G401.6 (cell line): ENCODE measurements around the gene PAXIP1.

Source experiments
- FAIRE-seq: peaks from 2 replicates; lab custom pipeline; 2012; peaks lifted over from hg19 to GRCh38; lab: Jason Lieb, UNC

PAXIP1 gene

DNA sequence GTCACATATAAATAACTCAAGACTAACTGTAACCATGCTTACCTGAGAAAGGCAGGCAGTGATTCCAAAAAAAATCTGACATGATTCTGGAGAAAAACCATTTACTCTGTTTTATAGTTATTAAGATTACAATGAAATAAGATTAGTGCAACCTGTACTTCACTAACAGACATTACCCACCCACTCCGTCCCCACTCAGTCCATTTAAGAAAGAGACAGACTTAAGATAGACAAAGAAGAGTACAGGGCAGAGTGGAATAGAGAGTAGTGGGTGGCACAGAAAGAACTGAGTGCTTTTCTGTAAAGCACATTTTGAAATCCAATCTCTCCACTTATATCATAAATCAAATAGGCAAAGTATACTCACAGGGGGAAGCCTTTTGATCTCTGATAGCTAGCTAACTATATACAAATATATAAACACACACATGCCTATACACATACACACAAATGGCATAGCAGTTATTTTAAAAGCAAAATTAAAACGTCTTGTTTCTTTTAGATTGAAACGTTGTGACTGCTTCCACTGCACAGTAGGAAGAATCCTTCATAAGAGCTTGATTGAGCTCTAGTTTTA is 11.9 kb downstream of the PAXIP1 start:
- no peak for FAIRE-seq

GRCh38 chr7:154987571-154987970 is 15.4 kb downstream of the PAXIP1 start:
- no peak for FAIRE-seq

GRCh38 chr7:154986200-154986945 is 16.6 kb downstream of the PAXIP1 start:
- FAIRE-seq: no peak

DNA sequence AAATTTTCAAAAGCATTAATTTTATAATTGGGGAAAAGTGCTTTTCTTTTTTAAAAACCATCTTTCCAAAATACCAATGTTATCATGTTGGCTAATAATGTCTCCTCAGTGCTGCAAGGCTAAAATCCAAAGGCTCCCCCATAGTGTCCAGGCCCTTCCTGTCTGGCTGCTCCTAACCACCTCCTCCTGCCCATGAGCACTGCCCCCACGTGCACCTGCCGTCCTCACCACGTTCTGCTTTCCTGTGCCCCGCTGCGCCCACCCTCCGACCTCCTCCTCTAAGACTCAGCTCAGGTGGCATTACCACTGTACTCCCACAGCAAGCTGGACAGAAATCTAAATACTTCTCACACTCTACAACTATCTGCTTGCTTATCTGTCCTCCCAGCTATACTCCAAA is 17.7 kb downstream of the PAXIP1 start:
- no peak for FAIRE-seq

DNA sequence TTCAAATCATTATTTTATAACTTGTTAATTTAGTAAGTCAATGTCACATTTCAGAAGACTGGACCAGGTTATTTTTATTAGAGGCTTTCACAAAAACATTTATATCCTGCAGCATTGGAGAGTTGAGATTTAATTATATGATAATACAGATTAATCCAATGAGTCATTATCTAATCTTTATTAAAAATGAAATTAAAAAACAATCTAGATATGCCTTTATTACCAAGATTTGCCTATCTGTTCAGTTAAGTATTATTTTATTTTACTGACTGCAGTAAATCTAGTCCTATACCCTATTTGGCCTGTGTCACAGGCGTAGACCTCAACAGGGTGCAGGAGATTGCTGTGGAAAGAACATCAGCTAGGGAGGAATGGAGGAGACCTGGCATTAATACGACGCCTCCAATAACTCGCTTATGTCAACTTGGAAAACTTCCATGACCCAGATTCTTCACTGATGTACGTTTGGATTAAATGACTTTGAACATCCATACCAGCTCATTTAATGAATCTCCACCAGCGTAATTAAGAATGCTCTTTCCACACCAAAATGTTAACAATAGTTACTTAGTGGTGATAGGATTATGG is 18.2 kb downstream of the PAXIP1 start:
- peak; percentile 57 for FAIRE-seq

GRCh38 chr7:154978017-154978416 is 24.9 kb downstream of the PAXIP1 start:
- FAIRE-seq: no peak

DNA sequence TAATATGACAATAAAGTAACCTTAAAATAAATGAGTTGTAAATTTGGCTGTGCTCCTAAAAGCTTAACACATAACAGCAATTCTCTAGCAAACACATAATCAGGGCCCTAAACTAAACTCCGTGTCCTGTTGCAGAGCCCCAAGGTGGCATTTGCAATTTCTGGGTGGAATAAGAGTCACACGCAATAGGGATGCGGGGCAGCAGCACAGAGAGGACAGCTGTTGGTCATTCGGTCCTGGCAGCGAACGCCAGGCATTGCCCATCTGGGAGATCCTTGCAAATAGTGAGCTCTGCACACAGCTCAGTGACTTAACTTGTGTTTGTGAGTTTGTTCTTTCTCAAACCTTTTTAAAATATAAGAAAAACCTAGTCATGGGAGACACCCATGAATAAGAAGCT is 25.7 kb downstream of the PAXIP1 start:
- FAIRE-seq: no peak

DNA sequence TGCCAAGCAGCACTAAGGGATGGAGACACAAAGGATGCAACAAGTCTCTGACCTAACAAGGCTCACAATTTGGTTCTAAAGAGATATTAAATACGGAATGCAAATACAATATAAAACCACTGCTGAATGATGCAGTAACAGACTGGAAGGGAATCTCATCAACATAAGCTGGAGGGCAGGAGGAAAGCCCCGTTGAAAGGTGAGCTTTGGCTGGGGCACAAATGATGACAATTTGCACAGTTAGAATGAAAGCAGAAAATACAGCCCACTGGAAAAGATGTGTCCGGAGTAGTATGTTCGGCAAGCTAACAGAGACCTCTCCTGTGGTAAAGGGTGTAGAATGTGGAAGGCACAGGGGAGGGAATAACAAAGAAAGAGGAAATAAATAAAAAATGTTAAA is 26.1 kb downstream of the PAXIP1 start:
- no peak for FAIRE-seq

DNA sequence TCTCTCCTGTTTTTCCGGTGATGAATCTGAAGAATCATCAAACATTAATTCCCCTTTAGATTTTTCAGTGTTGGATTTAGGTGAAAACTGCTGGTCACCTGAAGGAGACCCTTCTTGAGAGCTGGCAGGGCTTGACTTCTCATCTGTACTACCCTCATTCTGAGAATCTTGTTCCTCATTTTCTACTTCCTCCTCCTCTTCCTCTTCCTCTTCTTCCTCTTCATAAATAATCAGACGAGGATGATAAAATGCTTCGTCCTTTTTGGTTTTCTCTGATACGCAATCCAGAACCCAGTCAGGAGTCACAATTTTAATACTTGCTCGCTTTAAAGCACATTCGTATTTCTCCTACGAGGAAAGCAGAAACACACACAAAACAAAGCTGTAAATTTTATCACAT is 26.9 kb downstream of the PAXIP1 start:
- FAIRE-seq: no peak

- no peak for FAIRE-seq
These were observed 29.5 kb downstream of the PAXIP1 start for GRCh38 chr7:154973381-154973780.

DNA sequence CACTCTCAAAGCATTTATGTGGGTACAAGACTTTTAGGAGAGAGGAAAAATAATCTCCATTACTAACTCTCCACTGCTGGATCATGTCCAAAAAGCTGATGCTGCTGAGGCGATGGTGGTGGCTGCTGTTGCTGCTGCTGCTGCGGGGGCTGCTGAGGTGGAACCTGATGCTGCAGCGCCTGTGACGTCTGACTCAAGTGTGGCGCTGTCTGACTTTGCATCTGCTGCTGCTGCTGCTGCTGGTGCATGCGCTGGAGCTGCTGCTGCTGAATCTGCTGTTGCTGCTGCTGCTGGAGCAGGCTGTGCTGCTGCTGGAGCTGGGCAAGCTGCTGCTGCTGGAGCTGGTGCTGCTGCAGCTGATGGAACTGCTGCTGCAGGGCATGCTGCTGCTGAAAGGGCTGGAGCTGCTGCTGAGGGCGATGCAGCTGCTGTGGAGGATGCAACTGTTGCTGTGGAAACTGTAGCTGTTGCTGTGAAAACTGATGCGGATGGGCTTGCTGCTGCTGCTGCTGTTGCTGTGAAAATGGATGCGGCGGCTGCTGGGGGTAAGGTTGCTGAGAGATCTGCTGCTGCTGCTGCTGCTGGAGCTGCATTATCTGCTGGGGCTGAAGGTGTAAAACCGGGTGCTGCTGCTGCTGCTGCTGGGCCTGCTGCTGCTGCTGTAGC is 34.5 kb downstream of the PAXIP1 start:
- no peak for FAIRE-seq

GRCh38 chr7:154967401-154967955 is 35.4 kb downstream of the PAXIP1 start:
- no peak for FAIRE-seq

DNA sequence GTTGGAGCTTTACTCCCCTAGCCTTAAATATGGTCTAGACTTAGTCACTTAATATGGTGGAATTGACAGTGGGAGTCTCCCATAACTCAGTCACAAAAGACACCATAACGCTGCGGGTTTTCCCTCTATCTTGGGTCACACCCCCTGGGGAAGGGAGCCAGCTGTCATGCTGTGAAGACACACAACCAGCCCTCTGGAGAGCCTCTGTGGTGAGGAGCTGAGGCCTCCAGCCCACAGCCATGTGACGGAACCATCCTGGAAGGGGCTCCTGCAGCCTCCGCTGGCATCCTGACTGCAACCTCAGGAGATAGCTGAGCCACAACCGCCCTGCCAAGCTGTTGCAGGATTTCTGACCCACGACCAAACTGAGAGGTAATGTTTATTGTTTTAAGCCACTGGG is 37.9 kb downstream of the PAXIP1 start:
- no peak for FAIRE-seq

- FAIRE-seq: no peak
These were observed 42.7 kb downstream of the PAXIP1 start for GRCh38 chr7:154960063-154960790.

GRCh38 chr7:154956427-154956826 is 46.5 kb downstream of the PAXIP1 start:
- no peak for FAIRE-seq

DNA sequence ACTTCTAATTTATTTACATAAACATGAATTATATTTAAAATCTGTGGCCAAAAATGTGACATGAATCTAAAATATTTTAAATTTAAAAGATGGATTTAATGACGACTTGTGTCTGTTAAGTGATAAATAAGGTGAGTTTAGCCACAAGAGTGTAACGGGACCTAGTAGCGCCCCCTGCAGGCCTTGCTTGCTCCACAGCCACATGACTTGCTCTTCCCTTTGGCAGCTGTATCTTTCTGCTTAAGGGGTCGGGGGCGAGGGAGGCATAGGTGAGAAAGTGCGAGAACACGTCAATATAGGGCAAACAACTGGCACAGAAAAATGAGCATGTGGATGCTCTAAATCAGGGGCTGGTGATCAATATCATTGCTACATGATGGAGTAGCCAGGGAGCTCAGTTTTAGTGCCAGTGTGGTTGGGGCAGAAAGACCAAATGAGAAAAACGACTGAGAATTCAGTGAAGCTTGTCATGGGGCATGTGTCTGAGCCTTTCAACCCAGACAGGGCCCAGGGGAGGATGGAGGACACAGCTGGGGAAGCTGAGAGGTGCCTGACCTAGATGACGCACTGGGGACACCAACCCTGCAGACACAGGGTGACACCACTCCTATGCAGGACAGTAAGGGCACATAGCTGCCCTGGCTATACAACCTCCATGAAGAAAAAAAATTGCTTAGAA is 49.8 kb downstream of the PAXIP1 start:
- peak; percentile 74 for FAIRE-seq

DNA sequence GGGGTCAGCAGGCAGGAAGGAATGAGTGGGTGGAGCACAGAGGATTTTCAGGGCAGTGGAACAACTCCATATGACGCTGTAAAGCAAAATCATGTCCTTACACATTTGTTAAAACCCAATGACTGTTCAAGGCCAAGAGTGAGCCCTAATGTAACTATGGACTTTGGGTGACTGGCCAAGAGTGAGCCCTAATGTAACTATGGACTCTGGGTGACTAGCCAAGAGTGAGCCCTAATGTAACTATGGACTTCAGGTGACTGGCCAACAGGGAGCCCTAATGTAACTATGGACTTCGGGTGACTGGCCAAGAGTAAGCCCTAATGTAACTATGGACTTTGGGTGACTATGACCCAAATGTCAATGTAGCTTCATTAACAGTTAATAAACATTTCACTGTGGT is 52.0 kb downstream of the PAXIP1 start:
- no peak for FAIRE-seq

DNA sequence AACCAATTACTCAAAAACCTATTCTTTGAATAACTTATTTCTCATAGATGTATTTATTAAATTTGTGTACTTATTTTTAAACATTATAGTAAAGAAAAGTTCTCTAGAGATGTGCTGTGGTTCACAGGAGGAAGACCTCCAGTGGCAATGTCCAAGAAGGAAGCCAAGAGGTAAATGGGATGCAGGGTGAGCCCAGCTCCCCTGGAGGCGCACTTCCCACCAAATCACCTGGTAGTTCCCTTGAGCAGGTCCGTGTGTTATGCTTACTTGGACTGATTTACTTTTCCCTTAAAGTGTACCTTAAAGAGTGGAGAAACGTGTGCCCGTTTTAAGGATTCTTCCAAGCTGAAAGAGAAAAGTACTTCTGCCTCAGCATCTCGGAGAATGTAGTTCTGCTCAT is 55.3 kb downstream of the PAXIP1 start:
- no peak for FAIRE-seq

DNA sequence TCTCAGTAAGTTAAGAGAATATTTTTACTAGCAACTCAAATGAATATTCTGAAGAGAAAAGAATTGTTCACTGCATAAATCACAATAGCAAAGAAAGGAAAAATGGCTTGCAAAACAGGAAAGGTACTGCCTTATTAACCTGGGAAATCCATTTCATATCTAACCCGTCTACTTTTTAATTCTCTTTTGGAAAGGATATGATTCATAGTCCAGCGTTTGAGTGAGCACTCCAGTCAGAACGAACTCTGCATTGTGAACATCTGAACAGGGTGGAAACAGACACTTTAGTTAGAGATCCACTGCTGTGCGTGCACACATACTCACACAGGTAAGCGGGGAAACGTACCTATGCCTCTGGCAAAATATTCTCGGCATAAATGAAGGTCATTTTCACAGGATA is 56.8 kb downstream of the PAXIP1 start:
- FAIRE-seq: no peak

- no peak for FAIRE-seq
These were observed 59.0 kb downstream of the PAXIP1 start for GRCh38 chr7:154943906-154944305.

GRCh38 chr7:154942691-154943090 is 60.2 kb downstream of the PAXIP1 start:
- no peak for FAIRE-seq

DNA sequence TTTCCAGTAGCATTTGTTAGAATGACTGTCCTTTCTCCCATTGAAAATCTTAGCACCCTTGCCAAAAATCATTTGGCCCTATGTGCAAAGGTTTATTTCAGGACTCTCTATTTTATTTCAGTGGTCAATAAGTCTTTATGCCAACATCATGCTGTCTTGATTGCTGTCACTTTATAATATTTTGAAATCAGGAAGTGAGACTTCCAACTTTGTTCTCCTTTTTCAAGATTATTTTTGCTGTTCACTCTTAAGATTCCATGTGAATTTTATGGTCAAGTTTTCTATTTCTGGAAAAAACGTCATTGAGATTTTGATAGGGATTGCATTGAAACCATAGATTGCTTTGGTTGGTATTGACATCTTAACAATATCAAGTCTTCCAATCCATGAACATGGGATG is 65.1 kb downstream of the PAXIP1 start:
- no peak for FAIRE-seq
